ENCODE data around the gene RTP2. TPM values are rescaled to one million over a fixed set of nuclear protein-coding genes. Genes with fewer than 3 reads are reported as not detected.

The RTP2 gene
- total and polyA plus RNA-seq, 2 of the 4 experiments (the other 2 are of a cell fraction): not detected

GRCh38 chr3:187743195-187744141, 41.1 kb upstream of the RTP2 start:
- Histone ChIP-seq H3K18ac (ENCODE audit: low read depth, low read length) (peak overlapping the region; percentile 82), H2BK120ac (ENCODE audit: low read depth, low read length) (peak overlapping the region; percentile 80), H3K4me2 (ENCODE audit: low read depth, low read length) (peak overlapping the region; percentile 79), H2AK5ac (ENCODE audit: low read depth, low read length) (peak overlapping the region; percentile 28), H4K20me1 (ENCODE audit: insufficient read depth, low read length) (peaks cover 36% of the 10 kb centered on the region), H3K9me3 (ENCODE audit: control insufficient read depth, insufficient read depth, low read length) (no peaks in the 10 kb centered on the region), H2BK20ac (ENCODE audit: low read depth, low read length) (no peak overlapping the region), H3K9me1 (ENCODE audit: insufficient read depth, low read length) (no peaks in the 10 kb centered on the region), H3K4me3 (ENCODE audit: insufficient read depth, low read depth, low read length) (peak overlapping the region; percentile 83), H2AK9ac (replicated peaks; ENCODE audit: low read depth, low read length, poor library complexity) (peak overlapping the region; percentile 13), H3K36me3 (ENCODE audit: control insufficient read depth, insufficient read depth, low read length) (no peaks in the 10 kb centered on the region), H3K23ac (ENCODE audit: low read depth, low read length) (peak overlapping the region; percentile 79), H3K56ac (ENCODE audit: extremely low read depth, insufficient read depth, low read length) (peak overlapping the region; percentile 78; the same call in 1 of the 2 replicates), H4K8ac (ENCODE audit: low read depth in 2 of 2, low read length in 2 of 2) (peak overlapping the region; percentile 15 to 46; a peak in 2 of 4 replicates), H3K79me1 (ENCODE audit: low read depth in 1 of 2, low read length in 2 of 2) (peaks cover 0 to 54% of the 10 kb centered on the region in 2 experiments), H4K91ac (ENCODE audit: insufficient read depth, low read depth, low read length) (peak overlapping the region; percentile 77), H3K27ac (ENCODE audit: insufficient read depth, low read length) (peak overlapping the region; percentile 90), H2BK5ac (ENCODE audit: low read depth, low read length, poor library complexity, severe bottlenecking) (peak overlapping the region; percentile 75), H3K9ac (ENCODE audit: low read depth, low read length) (peak overlapping the region; percentile 90), H2BK15ac (ENCODE audit: low read depth, low read length) (no peak overlapping the region), H3K4me1 (ENCODE audit: control insufficient read depth, insufficient read depth, low read length) (peaks cover 5% of the 10 kb centered on the region; the same call in 1 of the 2 replicates), H4K5ac (ENCODE audit: low read depth, low read length) (peak overlapping the region; percentile 19; the same call in 1 of the 2 replicates), H2AFZ (replicated peaks; ENCODE audit: low read length, poor library complexity) (peak overlapping the region; percentile 83), H3K4ac (ENCODE audit: low read depth, low read length) (peak overlapping the region; percentile 87), H3K27me3 (ENCODE audit: control insufficient read depth, insufficient read depth, low read length) (no peaks in the 10 kb centered on the region), H3K14ac (replicated peaks; ENCODE audit: low read depth, low read length) (peak overlapping the region; percentile 95)
- POLR2A ChIA-PET (ENCODE audit: unreplicated experiment): interaction anchor here (0.9 to 1.5 kb wide), 2 partner anchors 410 to 524 kb away, joined by 4 to 12 read pairs; no protein-coding TSS in a partner anchor
- peak; percentile 46 for DNase-seq
- no TSS peak for BruUV-seq (replicated peaks)
- no CpG with 5 or more reads among the region's 45 CpGs for WGBS, 2 experiments (ENCODE audit: extremely low coverage in 2 of 2, insufficient read length in 1 of 2)
- dilution Hi-C loops (cut with HindIII; ENCODE audit: low sequenced_read_pairs, unreplicated experiment): loop anchor here (10.0 to 25.0 kb wide), 2 partner anchors 569 to 1211 kb away; no protein-coding TSS in a partner anchor
- in situ Hi-C loops (cut with MboI; ENCODE audit: low sequenced_read_pairs): loop anchor here (5.0 to 25.0 kb wide), 7 partner anchors 431 to 1209 kb away; no protein-coding TSS in a partner anchor
- CTCF ChIA-PET: interaction anchor here (0.9 kb wide), 1 partner anchor 1211 kb away, joined by 4 read pairs; no protein-coding TSS in a partner anchor
- no peak for ATAC-seq (ENCODE audit: low read depth)
- intact Hi-C loops (cut with micrococcal nuclease): loop anchor here (1.0 to 5.0 kb wide), 7 partner anchors 309 to 1299 kb away; no protein-coding TSS in a partner anchor
- TF ChIP-seq CEBPB (IDR thresholded peaks at IDR 0.05; ENCODE audit: low read depth, low read length) (peak; percentile 75), RAD21 (IDR thresholded peaks at IDR 0.05; ENCODE audit: low read length) (no peak; the same call in 1 of the 2 replicates), POLR2A (IDR thresholded peaks at IDR 0.05; ENCODE audit: low read depth, low read length) (peak; percentile 50)
